Kasumi-1 (cell line): ENCODE data around the gene DAPK3.

Experiments used
- DNase-seq, 2 experiments: peaks; one replicate each; lab custom pipeline; 2025; lab: John Stamatoyannopoulos, UW

The DAPK3 gene

GRCh38 chr19:3910105-3910504 is 60.8 kb downstream of the DAPK3 start:
- no peak for DNase-seq
